B cell (primary cell): ENCODE results near the gene FGF18. TPM values are rescaled to one million over a fixed set of nuclear protein-coding genes. Genes with fewer than 3 reads are reported as not detected.
A peak's percentile ranks its signal among the peaks of the same experiment; 100 is the strongest.

ENCODE experiments used
- ATAC-seq: fragments of 200-7000 bp; cut with Tn5 transposase; one replicate; pipeline ENCODE4 v1.10.0; 2021; ENCODE audit warnings: low read depth, mild to moderate bottlenecking, moderate number of reproducible peaks, moderate library complexity
- CTCF ChIA-PET: fragments of 350-600 bp; sonication (Branson Sonifier 250); formaldehyde crosslinking; loops from one replicate; lab custom pipeline; 2021; ENCODE audit warnings: antibody characterized with exemption, inconsistent platforms; lab: Charles Lee
- POLR2A ChIA-PET: fragments of 350-600 bp; sonication (Branson Sonifier 250); formaldehyde crosslinking; loops from one replicate; lab custom pipeline; 2021; ENCODE audit warnings: antibody characterized with exemption; lab: Charles Lee
- DNase-seq: peaks from one replicate; pipeline ENCODE4 v3.0.0; 2013
- H2AFZ ChIP-seq: 2 replicates; pipeline ENCODE4 v1.6.1; 2012; ENCODE audit warnings: mild to moderate bottlenecking, low read depth, low read length; ENCODE audit not compliant: insufficient read depth, poor library complexity, severe bottlenecking
- H3K27ac ChIP-seq, 2 donors: 1 replicate in 1 of 2; 2 replicates in 1 of 2; pipeline ENCODE4 v1.5.1; 2012 to 2013; ENCODE audit warnings: low read length in 2 of 2, mild to moderate bottlenecking in 2 of 2, moderate library complexity in 1 of 2
- H3K27me3 ChIP-seq, 4 experiments: fragments of 200-600 bp in 1 of 4; sonication (generic) in 1 of 4; replicated peaks in 1 of 4; 1 replicate in 2 of 4; 2 replicates in 2 of 4; pipeline versions ENCODE4 v1.6.1 to v1.7.0; 2013 to 2016; ENCODE audit warnings: low read length in 3 of 4, mild to moderate bottlenecking in 2 of 4, mixed read lengths in 1 of 4, moderate library complexity in 1 of 4; ENCODE audit not compliant: insufficient read depth in 4 of 4, control insufficient read depth in 3 of 4; ENCODE audit errors: control extremely low read depth in 1 of 4
- H3K36me3 ChIP-seq, 2 experiments: replicated peaks in 1 of 2; 1 replicate in 1 of 2; 2 replicates in 1 of 2; pipeline versions ENCODE4 v1.6.1 to v1.7.1; 2013; ENCODE audit warnings: low read length in 1 of 2; ENCODE audit not compliant: insufficient read depth in 2 of 2, control insufficient read depth in 1 of 2; ENCODE audit errors: control extremely low read depth in 1 of 2, extremely low read depth in 1 of 2
- H3K4me1 ChIP-seq, 2 donors: fragments of 200-600 bp in 1 of 2; sonication (generic) in 1 of 2; 1 replicate in 1 of 2; 2 replicates in 1 of 2; pipeline versions ENCODE4 v1.5.1 to v1.6.1; 2013 to 2017; ENCODE audit warnings: low read length in 2 of 2; ENCODE audit not compliant: control insufficient read depth in 2 of 2, insufficient read depth in 2 of 2
- H3K4me2 ChIP-seq: replicated peaks from 2 replicates; pipeline ENCODE3; 2012; ENCODE audit warnings: mild to moderate bottlenecking, low read depth, low read length; ENCODE audit not compliant: poor library complexity, severe bottlenecking
- H3K4me3 ChIP-seq, 5 experiments: fragments of 200-600 bp in 1 of 5; sonication (generic) in 1 of 5; 1 replicate in 3 of 5; 2 replicates in 2 of 5; pipeline versions ENCODE4 v1.5.1 to v1.7.0; 2011 to 2016; ENCODE audit warnings: low read length in 4 of 5, mild to moderate bottlenecking in 4 of 5, low read depth in 2 of 5, control low read depth in 1 of 5, moderate library complexity in 1 of 5; ENCODE audit not compliant: insufficient read depth in 1 of 5; ENCODE audit errors: control extremely low read depth in 1 of 5, extremely low read depth in 1 of 5
- H3K79me2 ChIP-seq: fragments of 200-600 bp; sonication (generic); one replicate; pipeline ENCODE4 v1.6.0; 2016; ENCODE audit warnings: low read length; ENCODE audit not compliant: control insufficient read depth, insufficient read depth
- H3K9ac ChIP-seq: fragments of 200-600 bp; sonication (generic); 2 replicates; pipeline ENCODE4 v1.6.1; 2017; ENCODE audit warnings: mild to moderate bottlenecking, low read length, moderate library complexity
- H3K9me3 ChIP-seq, 3 donors: one replicate each; pipeline versions ENCODE4 v1.6.1 to v1.7.1; 2013; ENCODE audit warnings: low read length in 2 of 3; ENCODE audit not compliant: control insufficient read depth in 2 of 3, insufficient read depth in 1 of 3; ENCODE audit errors: control extremely low read depth in 1 of 3
- H4K20me1 ChIP-seq: 2 replicates; pipeline ENCODE4 v1.6.0; 2012; ENCODE audit warnings: mild to moderate bottlenecking, low read length; ENCODE audit not compliant: insufficient read depth, control insufficient read depth, poor library complexity, severe bottlenecking
- H3K27ac Mint-ChIP-seq: one replicate; pipeline ENCODE4 v1.8.0; 2021; ENCODE audit warnings: mixed read lengths
- H3K27me3 Mint-ChIP-seq: one replicate; pipeline ENCODE4 v1.8.0; 2021; ENCODE audit warnings: mixed read lengths
- H3K4me1 Mint-ChIP-seq: one replicate; pipeline ENCODE4 v1.8.0; 2021; ENCODE audit warnings: mixed read lengths
- H3K4me3 Mint-ChIP-seq: one replicate; pipeline ENCODE4 v1.8.0; 2021; ENCODE audit warnings: mixed read lengths
- H3K9me3 Mint-ChIP-seq: one replicate; pipeline ENCODE4 v1.8.0; 2022; ENCODE audit warnings: mixed read lengths; ENCODE audit not compliant: insufficient read depth
- EZH2 ChIP-seq: IDR thresholded peaks from 2 replicates; pipeline ENCODE4 v1.6.1; 2012; ENCODE audit warnings: borderline replicate concordance, low read depth, mild to moderate bottlenecking, moderate library complexity, low read length; ENCODE audit not compliant: insufficient read depth, poor library complexity, severe bottlenecking
- WGBS: methylation state at CpG from one replicate; pipeline ENCODE4 v1.1.5; 2013; ENCODE audit warnings: missing lambda C conversion rate; ENCODE audit not compliant: insufficient coverage; 5-methylcytosine and 5-hydroxymethylcytosine counted together
- intact Hi-C: fragments of 100-400 bp; cut with micrococcal nuclease; formaldehyde crosslinking; loops from one replicate; pipeline ENCODE4 v1.10.0; 2022
- polyA plus RNA-seq: library from polyadenylated mRNA; depleted of rRNA; stranded (reverse); fragments of >200 nt; gene quantifications from 2 replicates; pipeline ENCODE4 v1.2.3, GENCODE V29; 2012
- total RNA-seq, 2 donors: library from RNA; stranded (reverse); fragments of 120-200 nt in 1 of 2; gene quantifications; 1 replicate in 1 of 2; 2 replicates in 1 of 2; pipeline versions ENCODE4 v1.2.3 to v1.2.4, GENCODE V29; 2013 to 2022
- TF ChIP-seq, protein P1 (sequence below): fragments of 200-600 bp; IDR thresholded peaks from one replicate; pipeline ENCODE4 v1.8.0; 2022; ENCODE audit warnings: antibody characterized with exemption, mild to moderate bottlenecking

Gene FGF18
- total and polyA plus RNA-seq, 2 donors (not counting 1 experiment from before 2014, with no cell fraction given) = 0.06 to 0.15 TPM

DNA sequence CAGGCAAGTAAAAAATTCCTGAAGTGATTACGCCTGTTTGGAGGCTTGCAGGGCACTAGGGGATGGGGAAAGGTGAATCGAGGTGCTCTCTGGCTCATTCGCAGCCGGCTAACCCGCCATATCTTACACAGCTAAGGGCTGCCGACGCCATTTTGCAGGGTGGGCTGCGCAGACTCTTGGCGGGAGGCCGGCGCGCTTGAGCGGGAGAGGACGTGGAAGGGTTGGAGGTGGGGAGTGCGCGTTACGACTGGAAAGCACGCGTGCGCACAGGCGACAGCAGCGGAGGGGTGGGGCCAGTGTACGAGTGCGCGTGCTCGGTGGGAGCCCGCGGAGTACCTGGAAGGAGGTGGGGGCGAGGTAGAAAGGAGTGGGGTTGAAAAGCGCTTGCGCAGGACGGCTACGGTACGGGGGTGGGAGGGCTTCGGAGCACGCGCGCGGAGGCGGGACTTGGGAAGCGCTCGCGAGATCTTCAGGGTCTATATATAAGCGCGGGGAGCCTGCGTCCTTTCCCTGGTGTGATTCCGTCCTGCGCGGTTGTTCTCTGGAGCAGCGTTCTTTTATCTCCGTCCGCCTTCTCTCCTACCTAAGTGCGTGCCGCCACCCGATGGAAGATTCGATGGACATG is 32.0 kb upstream of the FGF18 start, which contains the start of gene NPM1:
NPM1 (plus strand) TSS at position 505 of the 625 bp plus-strand sequence; CDS start at position 605, 100 bp downstream.
- Mint-ChIP-seq H3K9me3 (no peaks in the 10 kb centered on the region), H3K27me3 (peaks cover under 1% of the 10 kb centered on the region), H3K27ac (peak within 1 kb of the TSS; percentile 99), H3K4me1 (peaks cover 51% of the 10 kb centered on the region), H3K4me3 (peak within 1 kb of the TSS; percentile 100)
- intact Hi-C loops = loop anchor here (2.0 to 10.0 kb wide), 2 partner anchors 619 to 1387 kb away; partner anchors contain the start of genes DUSP1 and FBXW11
- H3K36me3 ChIP-seq = peaks cover 3 to 23% of the 10 kb centered on the region in 2 experiments
- peaks cover 39 to 41% of the 10 kb centered on the region in 2 donors for H3K4me1 ChIP-seq
- H3K27me3 ChIP-seq = no peaks in the 10 kb centered on the region
- 0% methylated on average over 50 of the region's 56 CpGs for WGBS
- peaks cover 48% of the 10 kb centered on the region for H3K79me2 ChIP-seq
- H4K20me1 ChIP-seq = peaks cover 47% of the 10 kb centered on the region
- peak within 1 kb of the TSS; percentile 67 to 82 (median 75) for H3K4me3 ChIP-seq
- H3K9me3 ChIP-seq = peaks cover 0 to 16% (median 0%) of the 10 kb centered on the region in 3 donors
- H3K4me2 ChIP-seq = peak within 1 kb of the TSS; percentile 98
- ATAC-seq (peak; percentile 87), DNase-seq (peak; percentile 99)
- H3K27ac ChIP-seq = peak within 1 kb of the TSS; percentile 74 to 87
- CTCF ChIA-PET = interaction anchor here (0.9 to 1.2 kb wide), 2 partner anchors 18 to 724 kb away, joined by 3 to 4 read pairs; no protein-coding TSS in a partner anchor
- TF ChIP-seq, protein P1, sequence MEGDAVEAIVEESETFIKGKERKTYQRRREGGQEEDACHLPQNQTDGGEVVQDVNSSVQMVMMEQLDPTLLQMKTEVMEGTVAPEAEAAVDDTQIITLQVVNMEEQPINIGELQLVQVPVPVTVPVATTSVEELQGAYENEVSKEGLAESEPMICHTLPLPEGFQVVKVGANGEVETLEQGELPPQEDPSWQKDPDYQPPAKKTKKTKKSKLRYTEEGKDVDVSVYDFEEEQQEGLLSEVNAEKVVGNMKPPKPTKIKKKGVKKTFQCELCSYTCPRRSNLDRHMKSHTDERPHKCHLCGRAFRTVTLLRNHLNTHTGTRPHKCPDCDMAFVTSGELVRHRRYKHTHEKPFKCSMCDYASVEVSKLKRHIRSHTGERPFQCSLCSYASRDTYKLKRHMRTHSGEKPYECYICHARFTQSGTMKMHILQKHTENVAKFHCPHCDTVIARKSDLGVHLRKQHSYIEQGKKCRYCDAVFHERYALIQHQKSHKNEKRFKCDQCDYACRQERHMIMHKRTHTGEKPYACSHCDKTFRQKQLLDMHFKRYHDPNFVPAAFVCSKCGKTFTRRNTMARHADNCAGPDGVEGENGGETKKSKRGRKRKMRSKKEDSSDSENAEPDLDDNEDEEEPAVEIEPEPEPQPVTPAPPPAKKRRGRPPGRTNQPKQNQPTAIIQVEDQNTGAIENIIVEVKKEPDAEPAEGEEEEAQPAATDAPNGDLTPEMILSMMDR = no peak
- TF ChIP-seq EZH2 = no peak
- peak within 1 kb of the TSS; percentile 85 for H3K9ac ChIP-seq
- H2AFZ ChIP-seq = peak within 1 kb of the TSS; percentile 90
- POLR2A ChIA-PET = interaction anchor here (1.1 to 1.5 kb wide), 2 partner anchors 32 to 620 kb away, joined by 3 read pairs; partner anchors contain the start of gene FGF18
